Measurements from ENCODE around the gene SLC9A8.

GRCh38 chr20:49914310-49915117, 101.9 kb downstream of the SLC9A8 start:
- TF ChIP-seq CTCF (IDR thresholded peaks at IDR 0.05; ENCODE audit: insufficient read depth, low read length): no peak
- no peak for TF ChIP-seq POLR2AphosphoS5 (IDR thresholded peaks at IDR 0.05; ENCODE audit: low read depth)

Data from HL-60 (cell line).